ENCODE data around the gene HOXB2.

The HOXB2 gene

GRCh38 chr17:48548523-48549280 is 3.8 kb upstream of the HOXB2 start:
- H3K9me3 ChIP-seq (ENCODE audit: insufficient read depth, low read length) = no peaks in the 10 kb centered on the region
- no peaks in the 10 kb centered on the region for H3K27me3 ChIP-seq (ENCODE audit: low read length)
- no peaks in the 10 kb centered on the region for H3K36me3 ChIP-seq (ENCODE audit: low read length)
- H3K4me3 ChIP-seq (ENCODE audit: insufficient read depth, low read length, poor library complexity, severe bottlenecking) = no peak overlapping the region
- H3K9ac ChIP-seq (ENCODE audit: low read length) = no peak overlapping the region
- H4K20me1 ChIP-seq (ENCODE audit: low read depth, low read length) = no peaks in the 10 kb centered on the region
- H3F3A ChIP-seq (ENCODE audit: insufficient read depth) = no peaks in the 10 kb centered on the region
- H3K79me2 ChIP-seq (ENCODE audit: insufficient read depth, low read length) = no peaks in the 10 kb centered on the region
- H3K9me2 ChIP-seq (replicated peaks; ENCODE audit: insufficient read depth, low read length) = no peaks in the 10 kb centered on the region
- no peak for TF ChIP-seq EZH2phosphoT487 (conservative IDR thresholded peaks at IDR 0.05; ENCODE audit: low read length)
- no peak for TF ChIP-seq CTCF (IDR thresholded peaks at IDR 0.05; ENCODE audit: insufficient read depth, low read length, poor library complexity, severe bottlenecking)
- H2AFZ ChIP-seq (ENCODE audit: low read depth, low read length, severe bottlenecking) = no peak overlapping the region
- H3K4me2 ChIP-seq (ENCODE audit: low read depth, low read length, poor library complexity, severe bottlenecking) = no peak overlapping the region
- no peak overlapping the region for H3K27ac ChIP-seq (ENCODE audit: low read depth, low read length)

DNA sequence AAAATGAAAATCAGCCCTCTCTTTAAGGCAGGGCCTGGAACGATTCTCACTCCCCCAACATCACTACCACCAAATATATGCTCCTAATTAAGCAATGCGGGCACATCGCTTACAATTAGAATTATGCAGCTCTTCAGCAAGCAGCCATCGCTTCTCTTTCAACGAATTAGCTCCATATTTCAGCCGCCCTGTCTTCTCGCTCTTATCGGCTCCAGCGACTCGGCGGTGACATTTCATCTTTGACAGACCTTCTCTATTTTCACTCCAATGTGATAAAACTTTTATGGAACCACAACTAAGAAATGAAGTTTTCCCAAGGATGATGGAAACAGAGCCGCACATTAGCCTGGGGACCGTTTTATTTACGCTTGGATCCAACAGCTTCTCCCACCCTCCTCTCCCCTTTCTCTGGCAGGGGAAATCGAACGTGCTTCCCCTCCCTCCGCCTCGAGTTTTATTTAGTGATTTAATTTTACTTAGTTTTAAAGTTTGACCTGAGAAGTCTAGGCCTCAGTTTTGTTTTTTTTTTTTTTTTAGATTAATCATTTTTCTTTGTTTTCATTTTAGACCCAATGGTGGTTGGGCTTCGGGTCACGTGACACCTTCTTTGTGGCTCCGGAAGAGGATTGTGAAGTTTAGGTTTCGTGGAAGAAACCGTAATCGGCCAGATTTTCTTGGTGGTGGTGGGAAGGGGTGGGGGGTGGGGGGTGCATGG is 3.1 kb upstream of the HOXB2 start:
- TF ChIP-seq EZH2phosphoT487 (conservative IDR thresholded peaks at IDR 0.05; ENCODE audit: low read length) = no peak
- no peak for TF ChIP-seq CTCF (IDR thresholded peaks at IDR 0.05; ENCODE audit: insufficient read depth, low read length, poor library complexity, severe bottlenecking)
- no peaks in the 10 kb centered on the region for H3K27me3 ChIP-seq (ENCODE audit: low read length)
- no peak overlapping the region for H3K4me2 ChIP-seq (ENCODE audit: low read depth, low read length, poor library complexity, severe bottlenecking)
- H2AFZ ChIP-seq (ENCODE audit: low read depth, low read length, severe bottlenecking) = no peak overlapping the region
- no peaks in the 10 kb centered on the region for H3F3A ChIP-seq (ENCODE audit: insufficient read depth)
- no peaks in the 10 kb centered on the region for H3K36me3 ChIP-seq (ENCODE audit: low read length)
- H3K9me2 ChIP-seq (replicated peaks; ENCODE audit: insufficient read depth, low read length) = no peaks in the 10 kb centered on the region
- no peaks in the 10 kb centered on the region for H3K9me3 ChIP-seq (ENCODE audit: insufficient read depth, low read length)
- H3K79me2 ChIP-seq (ENCODE audit: insufficient read depth, low read length) = no peaks in the 10 kb centered on the region
- no peak overlapping the region for H3K27ac ChIP-seq (ENCODE audit: low read depth, low read length)
- H4K20me1 ChIP-seq (ENCODE audit: low read depth, low read length) = no peaks in the 10 kb centered on the region
- no peak overlapping the region for H3K9ac ChIP-seq (ENCODE audit: low read length)
- H3K4me3 ChIP-seq (ENCODE audit: insufficient read depth, low read length, poor library complexity, severe bottlenecking) = no peak overlapping the region

- H3K9ac ChIP-seq (ENCODE audit: low read length) = no peak overlapping the region
- H3K27ac ChIP-seq (ENCODE audit: low read depth, low read length) = no peak overlapping the region
- H3K4me3 ChIP-seq (ENCODE audit: insufficient read depth, low read length, poor library complexity, severe bottlenecking) = no peak overlapping the region
- H3F3A ChIP-seq (ENCODE audit: insufficient read depth) = no peaks in the 10 kb centered on the region
- H3K9me2 ChIP-seq (replicated peaks; ENCODE audit: insufficient read depth, low read length) = no peaks in the 10 kb centered on the region
- no peaks in the 10 kb centered on the region for H3K36me3 ChIP-seq (ENCODE audit: low read length)
- H3K27me3 ChIP-seq (ENCODE audit: low read length) = no peaks in the 10 kb centered on the region
- no peaks in the 10 kb centered on the region for H3K79me2 ChIP-seq (ENCODE audit: insufficient read depth, low read length)
- H4K20me1 ChIP-seq (ENCODE audit: low read depth, low read length) = no peaks in the 10 kb centered on the region
- no peak overlapping the region for H3K4me2 ChIP-seq (ENCODE audit: low read depth, low read length, poor library complexity, severe bottlenecking)
- no peaks in the 10 kb centered on the region for H3K9me3 ChIP-seq (ENCODE audit: insufficient read depth, low read length)
- TF ChIP-seq EZH2phosphoT487 (conservative IDR thresholded peaks at IDR 0.05; ENCODE audit: low read length) (no peak), CTCF (IDR thresholded peaks at IDR 0.05; ENCODE audit: insufficient read depth, low read length, poor library complexity, severe bottlenecking) (no peak)
- no peak overlapping the region for H2AFZ ChIP-seq (ENCODE audit: low read depth, low read length, severe bottlenecking)
Observed at GRCh38 chr17:48546924-48547807, 2.3 kb upstream of the HOXB2 start.

All from SU-DHL-6 (cell line).